GM21528 (cell line): ENCODE measurements around the gene SH3TC2.
"Not testable (repeated sequence)": the region's sequence is repeated elsewhere in the genome, so short reads cannot be mapped to it uniquely, and the experiment has no call there.

Experiments used
- ATAC-seq: cut with Tn5 transposase; IDR thresholded peaks from one replicate; pipeline ENCODE4 v1.9.1; 2021; ENCODE audit warnings: mild to moderate bottlenecking, moderate library complexity; ENCODE audit not compliant: unreplicated experiment, low FRiP score

Gene SH3TC2

DNA sequence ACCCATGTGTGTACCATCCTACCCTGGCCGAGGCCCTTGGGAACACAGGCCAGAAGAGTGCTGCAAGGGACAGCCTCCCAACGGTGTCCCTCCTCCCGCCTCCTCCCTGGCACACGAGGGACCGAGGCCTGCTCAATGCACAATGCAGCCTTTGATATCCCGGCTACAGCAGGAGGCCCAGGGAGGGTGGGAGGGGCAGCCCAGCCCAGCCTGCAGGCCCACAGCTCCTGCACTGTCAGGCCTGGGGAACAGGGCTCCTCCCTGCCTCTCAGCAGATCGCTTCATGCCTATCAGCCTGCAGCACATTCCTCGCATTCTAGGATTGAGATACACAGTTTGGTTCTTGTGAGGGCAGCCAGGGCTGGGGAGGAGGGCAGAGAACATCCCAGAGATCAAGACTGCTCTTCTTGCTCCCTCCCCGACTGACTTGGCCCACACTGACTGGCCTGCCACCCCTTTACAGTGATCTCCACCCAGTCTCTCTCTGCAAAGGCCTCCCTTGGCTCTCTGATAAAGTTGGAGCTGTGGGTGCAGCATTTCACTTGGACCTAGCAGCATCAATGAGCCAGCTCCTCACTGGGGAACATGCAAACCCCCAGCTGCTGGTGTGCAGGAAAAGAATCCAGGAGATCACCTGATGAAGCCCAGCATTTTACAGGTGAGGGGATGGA lies at the start of gene SH3TC2:
Gene SH3TC2 (minus strand): TSS at position 46 of the 671 bp plus-strand sequence. CDS start 40 bp downstream, at position 6.
- ATAC-seq = no peak

DNA sequence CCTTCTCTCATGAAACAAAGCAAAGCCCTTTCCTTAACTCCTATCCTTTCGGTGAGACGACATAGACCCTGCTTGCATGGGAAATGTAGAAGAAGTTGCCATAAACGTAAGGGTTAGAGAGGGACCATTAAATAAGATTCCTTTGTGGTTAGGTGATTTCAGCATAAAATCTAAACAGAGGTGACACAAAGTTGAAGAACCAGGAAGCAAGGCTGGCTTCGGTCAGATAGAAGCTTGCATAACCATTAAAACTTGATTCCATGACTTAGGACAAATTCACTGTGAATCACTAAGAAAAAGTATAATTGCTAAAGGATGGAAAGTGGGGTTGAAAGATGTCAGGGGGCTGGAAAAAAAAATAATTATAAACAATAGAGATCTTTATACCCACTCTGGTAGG lies 47.5 kb upstream of the SH3TC2 start:
- no peak for ATAC-seq

DNA sequence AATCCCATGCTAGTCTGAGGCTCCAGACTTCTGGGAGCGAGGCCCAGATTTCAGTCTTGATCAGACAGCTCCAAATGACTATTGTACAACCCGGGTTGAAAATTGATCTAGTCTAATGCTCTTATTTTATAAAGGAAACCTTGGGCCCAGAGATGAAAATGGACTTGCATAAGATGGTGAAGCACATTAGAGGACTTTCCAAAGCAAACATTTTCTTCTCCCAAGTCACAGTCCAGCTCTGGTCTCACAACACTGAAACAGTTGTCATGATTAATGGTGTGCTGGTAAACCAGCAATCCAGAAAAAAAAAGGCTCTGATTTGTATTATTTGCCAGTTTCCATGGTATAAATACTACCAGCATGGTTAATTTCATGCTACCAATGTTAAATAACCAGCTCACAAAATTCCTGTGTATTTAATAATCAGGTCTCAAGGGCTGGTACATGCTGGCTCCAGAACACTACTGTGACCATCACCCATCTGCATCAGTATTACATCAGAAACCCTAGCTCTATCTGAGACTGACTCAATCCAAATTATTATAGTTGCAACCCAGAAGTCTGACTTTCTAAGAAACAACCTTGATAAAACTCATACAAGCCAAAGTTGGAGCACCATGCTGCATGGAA lies 45.9 kb upstream of the SH3TC2 start:
- no peak for ATAC-seq

DNA sequence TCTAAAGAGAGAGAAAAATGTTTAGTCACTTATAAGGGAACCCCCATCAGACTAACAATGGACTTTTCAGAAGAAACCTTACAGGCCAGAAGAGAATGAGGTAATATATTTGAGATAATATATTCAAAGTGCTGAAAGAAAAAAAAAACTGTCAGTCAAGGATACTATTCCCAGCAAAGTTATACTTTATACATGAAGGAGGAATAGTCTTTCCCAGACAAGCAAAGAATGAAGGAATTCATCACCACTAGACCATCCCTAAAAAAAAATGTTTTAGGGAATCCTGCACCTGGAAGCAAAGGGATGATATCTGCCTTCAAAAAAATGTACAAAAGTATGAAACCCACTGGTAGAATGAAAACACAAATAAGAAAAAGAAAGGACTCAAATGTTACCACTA lies 37.5 kb upstream of the SH3TC2 start:
- ATAC-seq = no peak

DNA sequence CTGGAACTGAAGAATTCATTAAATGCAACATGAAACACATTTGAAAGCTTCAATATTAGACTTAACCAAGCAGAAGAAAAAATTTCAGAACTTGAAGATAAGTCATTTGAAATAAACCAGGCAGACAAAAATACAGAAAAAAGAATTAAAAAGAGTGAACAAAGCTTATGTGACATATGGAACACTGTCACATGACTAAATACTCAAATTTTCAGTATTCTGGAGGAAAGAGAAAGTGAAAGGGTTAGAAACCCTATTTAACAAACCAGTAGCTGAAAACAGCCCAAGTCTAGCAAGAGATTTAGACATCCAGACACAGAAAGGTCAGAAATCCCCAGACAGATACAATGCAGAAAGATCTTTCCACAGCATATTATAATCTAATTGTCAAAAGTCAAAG lies 37.1 kb upstream of the SH3TC2 start:
- ATAC-seq = no peak

DNA sequence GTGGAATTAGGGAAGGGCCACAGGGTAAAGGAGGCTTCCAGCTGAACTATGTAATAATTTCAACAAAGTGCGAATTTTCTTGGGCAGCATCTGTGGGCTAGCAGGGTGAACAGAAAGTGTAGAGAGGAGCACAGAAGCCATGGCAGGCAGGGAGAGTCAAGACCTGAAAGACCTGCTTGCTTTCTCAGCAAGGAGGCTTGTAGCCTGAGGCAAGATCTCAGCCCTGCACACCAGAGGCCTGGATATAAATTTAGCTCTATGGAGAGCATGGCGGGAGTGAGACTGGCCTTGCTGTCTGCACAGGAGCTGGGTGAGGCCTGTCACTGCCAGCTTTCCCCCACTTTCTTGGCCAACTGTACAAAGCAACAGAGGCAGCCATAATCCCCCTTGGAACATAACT lies 32.1 kb upstream of the SH3TC2 start:
- no peak for ATAC-seq

DNA sequence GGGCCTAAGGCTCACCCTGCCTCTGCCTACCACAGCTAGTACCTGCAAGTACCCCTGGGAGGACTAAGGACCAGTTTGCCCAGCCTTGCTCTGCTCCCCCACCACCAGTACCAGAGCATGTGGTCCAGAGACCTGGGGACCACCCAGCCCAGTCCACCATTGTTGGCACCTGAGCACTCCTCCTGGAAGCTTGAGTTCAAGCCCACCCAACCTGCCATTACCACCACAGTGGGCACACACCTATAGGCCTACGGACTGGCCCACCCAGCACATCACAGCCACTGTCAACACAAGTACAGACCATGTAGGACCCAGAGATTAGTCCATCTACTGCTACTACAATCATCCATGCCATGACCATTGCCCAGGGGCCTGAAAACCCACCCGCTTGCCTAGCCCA lies 30.8 kb upstream of the SH3TC2 start:
- no peak for ATAC-seq

DNA sequence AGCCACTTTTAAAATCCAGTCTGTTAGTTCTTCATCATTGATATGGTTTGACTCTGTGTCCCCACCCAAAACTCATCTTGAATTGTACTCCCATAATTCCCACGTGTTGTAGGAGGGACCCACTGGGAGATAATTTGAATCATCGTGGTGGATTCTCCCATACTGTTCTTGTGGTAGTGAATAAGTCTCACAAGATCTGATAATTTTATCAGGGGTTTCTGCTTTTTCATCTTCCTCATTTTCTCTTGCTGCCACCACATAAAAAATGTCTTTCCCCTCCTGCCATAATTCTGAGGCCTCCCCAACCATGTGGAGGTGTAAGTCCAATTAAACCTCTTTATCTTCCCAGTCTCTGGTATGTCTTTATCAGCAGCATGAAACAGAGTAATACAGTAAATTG lies 26.9 kb upstream of the SH3TC2 start:
- ATAC-seq = no peak

DNA sequence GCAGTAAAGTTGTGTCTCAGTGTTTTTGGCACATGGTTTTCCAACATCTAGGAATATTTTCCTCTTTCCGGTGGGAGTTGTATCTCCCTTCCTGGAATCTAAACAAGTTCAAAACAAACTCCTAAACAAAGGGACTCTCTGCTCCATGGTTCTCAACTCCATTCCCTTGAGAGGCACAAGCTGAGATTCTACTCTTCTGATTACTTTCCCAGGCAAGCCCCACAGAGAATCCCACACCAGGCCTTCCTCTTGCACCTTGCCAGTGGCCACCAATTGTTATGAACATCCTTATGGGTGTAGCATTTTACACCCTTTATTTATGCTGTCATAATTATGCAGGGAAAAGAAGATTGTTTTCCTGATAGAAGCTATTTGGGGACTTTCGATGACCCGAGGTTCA lies 25.8 kb upstream of the SH3TC2 start:
- no peak for ATAC-seq

DNA sequence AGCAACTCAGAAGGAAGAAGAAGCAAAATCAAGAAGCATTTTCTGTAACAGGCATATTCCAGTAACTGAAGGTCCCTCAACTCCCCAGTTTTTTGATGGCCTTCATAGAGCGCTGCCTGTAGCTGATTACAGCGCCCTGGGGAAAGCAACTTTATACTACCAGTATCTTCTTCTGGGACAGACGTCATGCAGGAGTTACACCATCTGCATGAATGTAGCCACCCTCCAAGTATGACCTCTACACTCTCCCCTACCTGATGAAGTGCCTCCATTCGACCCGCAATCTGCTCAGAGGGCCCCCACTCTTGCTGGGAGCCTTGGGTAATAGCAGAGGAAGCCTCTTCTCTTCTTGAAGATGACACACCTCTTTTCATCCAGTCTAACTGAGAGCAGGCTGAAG lies 21.0 kb upstream of the SH3TC2 start:
- ATAC-seq = no peak

DNA sequence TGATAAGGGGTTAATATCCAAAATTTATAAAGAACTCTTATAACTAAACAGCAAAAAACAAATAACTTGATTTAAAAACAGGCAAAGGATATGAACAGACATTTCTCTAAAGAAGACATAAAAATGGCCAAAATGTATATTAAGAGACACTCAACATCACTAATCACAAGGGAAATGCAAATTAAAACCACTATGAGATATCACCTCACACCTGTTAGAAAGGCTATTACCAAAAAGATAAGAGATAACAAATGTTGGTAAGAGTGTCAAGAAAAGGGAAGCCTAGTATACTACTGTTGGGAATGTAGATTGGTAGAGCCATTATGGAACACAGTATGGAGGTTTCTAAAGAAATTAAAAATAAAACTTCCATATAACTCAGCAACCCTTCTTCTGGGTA lies 19.4 kb upstream of the SH3TC2 start:
- ATAC-seq = no peak

DNA sequence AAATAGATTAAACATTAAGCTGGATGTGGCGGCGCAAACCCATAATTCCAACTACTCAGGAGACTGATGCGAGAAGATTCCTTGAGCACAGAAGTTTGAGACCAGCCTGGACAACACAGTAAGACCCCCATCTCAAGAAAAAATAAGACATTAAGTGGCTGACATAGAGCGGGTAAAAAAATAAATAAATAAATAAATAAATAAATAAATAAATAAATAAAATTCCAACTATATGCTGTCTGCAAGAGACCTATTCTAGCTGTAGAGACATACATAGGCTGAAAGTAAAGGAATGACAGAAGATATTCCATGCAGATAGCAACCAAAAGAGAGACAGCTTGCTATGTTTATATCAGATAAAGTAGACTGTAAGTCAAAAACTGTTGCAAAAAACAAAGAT lies 17.4 kb upstream of the SH3TC2 start:
- ATAC-seq = no peak

DNA sequence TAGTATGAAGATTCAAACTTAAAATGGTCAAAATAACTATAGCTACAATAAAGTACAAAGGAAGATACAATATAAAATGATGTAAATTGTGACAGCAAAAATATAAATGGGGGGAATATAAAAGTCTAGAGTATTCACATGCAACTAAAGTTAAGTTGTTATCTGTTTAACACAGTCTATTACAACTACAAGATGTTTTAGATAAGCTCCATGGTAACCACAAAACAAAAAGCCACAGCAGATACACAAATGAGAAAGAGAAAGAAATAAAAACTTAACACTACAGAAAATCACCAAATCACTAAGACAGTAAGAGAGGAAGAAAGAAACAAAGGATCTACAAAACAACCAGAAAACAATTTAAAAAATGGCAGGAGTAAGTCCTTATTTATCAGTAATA lies 17.0 kb upstream of the SH3TC2 start:
- no peak for ATAC-seq

DNA sequence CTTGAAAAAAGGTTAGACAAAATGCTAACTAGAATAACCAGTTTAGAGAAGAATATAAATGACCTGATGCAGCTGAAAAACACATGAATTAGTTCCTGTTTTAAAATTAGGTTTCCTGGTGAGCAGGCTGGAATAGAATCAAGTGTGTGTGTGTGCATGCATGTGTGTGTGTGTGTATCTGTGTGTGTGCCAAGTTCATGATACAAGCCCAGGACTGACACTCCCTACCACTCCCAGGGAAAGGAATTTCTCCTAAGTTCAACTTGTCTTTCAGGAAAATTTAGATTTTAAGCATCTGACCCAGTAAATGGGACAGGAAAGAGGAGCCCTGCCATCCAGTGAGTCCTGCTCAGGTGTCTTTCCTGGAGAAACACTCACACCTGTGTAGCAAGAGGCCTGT lies 11.2 kb upstream of the SH3TC2 start:
- ATAC-seq = not testable (repeated sequence)

DNA sequence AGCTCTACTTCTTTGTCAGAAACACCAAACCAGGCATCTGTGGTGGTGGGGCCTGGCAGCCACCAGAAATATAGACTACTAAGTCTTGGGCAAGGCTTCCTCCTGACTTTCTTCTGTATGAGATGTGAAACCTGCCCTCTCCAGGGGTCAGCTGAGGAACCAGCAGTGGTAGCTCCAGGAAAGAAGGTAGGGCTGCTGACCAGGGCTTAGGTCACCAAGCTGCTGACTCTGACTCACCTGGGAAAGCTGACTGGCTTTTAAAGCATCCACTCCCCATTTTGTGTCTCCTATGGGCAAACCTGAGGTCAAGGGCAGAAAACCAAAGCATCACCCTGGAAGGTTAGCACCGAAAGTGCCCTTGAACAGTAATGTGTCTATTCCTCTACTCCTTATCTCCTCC lies 10.4 kb upstream of the SH3TC2 start:
- ATAC-seq = no peak

DNA sequence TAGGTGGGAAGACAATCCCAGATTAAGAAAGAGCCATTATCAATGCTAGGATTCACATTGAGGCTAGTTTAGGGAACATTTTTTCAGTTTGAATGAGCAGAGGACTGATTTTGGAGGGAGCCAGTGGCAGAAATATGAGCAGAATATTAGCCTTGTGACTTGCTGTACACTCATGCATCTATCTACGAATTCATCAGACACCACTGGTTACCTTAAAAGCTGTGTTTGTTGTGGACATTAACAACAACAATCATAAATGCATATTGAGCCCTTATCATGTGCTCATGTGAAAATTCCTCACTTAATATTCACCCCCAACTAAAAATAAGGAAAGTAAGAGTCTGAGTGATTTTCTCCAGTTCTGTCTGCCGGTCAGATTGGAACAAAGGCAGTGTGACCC lies 9.9 kb upstream of the SH3TC2 start:
- ATAC-seq = no peak

DNA sequence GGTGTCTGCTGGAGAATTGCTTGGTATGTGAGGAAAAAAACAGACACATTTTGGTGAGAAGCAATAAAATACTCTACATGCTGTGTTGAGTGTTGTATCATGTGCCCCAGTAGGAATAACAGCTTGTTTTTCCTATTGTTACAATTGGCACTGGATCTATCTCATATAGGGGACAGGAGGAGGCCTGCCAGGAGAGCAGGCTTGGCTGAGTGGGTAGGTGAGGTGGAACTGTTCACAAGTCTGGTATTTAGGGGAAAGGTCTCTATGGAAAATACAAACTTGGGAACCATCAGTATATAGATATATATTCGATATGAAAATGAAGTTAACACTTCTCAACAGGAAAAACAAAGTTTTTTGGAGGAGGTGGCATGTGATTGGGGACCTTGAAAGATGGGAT lies 9.5 kb upstream of the SH3TC2 start:
- no peak for ATAC-seq

DNA sequence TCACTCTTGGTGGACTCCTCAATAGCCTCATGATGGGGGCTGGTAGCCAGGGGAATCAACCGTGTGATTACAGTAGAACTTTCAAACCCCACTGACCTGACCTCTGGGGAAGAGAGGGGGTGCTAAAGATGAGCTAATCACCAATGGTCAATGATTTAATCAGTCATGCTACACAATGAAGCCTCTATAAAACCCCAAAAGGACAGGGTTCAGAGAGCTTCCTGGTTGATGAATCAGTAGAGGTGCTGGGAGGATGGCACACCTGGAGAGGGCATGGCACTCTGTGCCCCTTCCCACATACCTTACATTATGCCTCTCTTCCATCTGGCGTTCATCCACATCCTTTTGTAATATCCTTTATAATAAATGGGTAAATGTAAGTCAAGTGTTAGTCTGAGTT lies 8.9 kb upstream of the SH3TC2 start:
- no peak for ATAC-seq

DNA sequence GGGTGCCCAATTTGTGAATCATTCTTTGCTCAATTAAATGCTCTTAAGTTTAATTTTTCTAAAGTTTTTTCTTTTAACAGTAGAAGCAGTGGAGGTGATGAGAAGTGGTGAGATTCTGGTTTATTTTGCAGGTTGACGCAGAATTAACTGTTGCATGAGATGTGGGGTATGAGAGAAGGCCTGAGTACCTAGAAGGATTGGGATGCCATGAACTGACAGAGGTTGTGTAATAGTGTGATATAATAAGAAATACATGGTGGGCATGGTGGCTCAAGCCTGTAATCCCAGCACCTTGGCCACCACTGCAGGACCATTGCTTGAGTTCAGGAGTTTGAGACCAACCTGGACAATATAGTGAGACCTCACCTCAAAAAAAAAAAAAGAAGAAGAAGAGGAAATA lies 8.4 kb upstream of the SH3TC2 start:
- ATAC-seq = no peak

DNA sequence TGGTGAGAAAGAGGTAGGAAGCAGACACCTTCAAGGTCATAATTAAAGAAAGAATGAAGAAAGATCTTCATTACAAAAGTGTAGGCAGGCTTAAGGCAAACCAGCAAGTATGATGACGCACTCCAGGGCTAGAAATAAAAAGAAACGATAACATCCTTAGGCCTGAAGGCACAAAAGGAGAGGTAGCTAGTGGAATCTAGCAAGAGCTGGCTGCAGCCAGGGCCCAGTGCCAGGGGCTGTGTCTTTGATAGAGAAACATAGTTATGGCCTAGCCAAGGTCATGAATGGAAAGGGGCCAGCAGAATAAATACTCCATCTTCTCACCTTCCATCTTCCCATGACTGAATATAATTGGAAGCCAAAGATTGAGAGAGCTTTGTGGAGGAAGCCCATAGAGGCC lies 6.8 kb upstream of the SH3TC2 start:
- ATAC-seq = no peak

DNA sequence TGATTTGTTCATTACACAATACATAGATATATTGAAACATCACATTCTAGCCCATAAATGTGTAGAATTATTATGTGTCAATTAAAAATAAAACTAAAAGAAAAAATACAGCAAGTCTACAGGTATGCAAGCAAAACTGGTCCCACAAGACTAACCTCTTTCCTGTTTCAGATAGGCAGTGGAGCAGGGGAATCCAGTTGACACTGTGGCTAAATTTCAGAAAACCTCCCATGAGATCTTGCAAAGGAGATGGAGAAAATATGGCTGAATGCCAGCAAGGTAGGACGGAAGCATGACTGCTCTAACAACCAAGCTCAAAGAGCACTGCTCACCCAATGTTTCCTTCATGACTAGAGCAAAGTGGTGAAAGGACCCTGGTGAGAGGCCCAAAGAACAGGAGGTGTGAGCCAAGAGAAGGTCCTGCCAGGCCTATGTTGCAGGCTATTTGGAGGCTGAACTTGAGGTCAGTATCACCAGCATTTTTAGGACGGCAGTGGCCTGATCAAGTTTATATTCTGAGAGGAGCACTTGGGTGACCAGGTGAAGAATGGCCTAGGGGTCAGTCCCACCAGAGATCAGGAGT lies 1.1 kb upstream of the SH3TC2 start:
- no peak for ATAC-seq

DNA sequence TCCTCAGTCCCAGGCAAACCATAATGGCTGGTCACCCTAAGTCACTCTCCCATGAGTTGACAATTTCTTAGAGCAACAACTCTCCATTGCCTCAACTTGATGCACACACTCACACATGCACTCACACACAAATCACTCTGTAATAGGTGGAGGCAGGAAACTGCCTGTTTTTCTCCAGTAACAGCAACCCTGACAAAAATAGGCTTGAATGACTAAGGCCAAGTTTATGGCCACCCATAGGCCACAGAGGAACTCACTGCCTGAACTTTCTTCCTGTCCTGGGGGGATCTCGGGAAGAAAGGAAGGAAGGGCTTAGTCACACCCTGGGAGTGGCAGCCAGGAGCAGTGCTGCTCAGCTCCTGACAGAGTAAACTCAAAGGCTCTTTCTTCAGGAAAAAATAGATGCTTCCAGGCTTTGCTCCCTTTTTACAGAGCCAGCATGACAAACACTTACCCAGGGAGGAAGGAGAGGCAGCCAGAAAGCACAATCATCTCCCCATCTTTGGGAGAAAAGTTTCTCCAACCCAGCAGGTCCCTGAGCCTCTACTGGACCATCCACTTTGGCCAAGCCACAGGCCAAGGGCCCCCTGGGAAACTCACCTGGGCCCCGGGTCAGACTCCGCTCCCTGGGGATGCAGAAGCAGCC lies 368 bp downstream of the SH3TC2 start:
- no peak for ATAC-seq
